Natural killer cell (primary cell): ENCODE measurements around the gene ACSS2. TPM values are rescaled to one million over a fixed set of nuclear protein-coding genes. Genes with fewer than 3 reads are reported as not detected.

Experiments
- ATAC-seq, 3 donors: fragments of 150-1000 bp in 2 of 3; fragments of 200-7000 bp in 1 of 3; cut with Tn5 transposase; 1 replicate in 1 of 3; 2 replicates in 2 of 3; pipeline ENCODE4 v1.10.0; 2021; ENCODE audit warnings: mild to moderate bottlenecking in 2 of 3, moderate library complexity in 2 of 3
- DNase-seq, 2 donors: peaks; one replicate each; pipeline versions ENCODE4 v3.0.0 to v3.0.0-alpha.2; 2013 to 2021; ENCODE audit warnings: mixed read lengths in 1 of 2
- H3K27ac ChIP-seq: one replicate; pipeline ENCODE4 v1.5.1; 2013; ENCODE audit warnings: mild to moderate bottlenecking, low read length
- H3K27me3 ChIP-seq: one replicate; pipeline ENCODE4 v1.6.1; 2013; ENCODE audit warnings: low read length; ENCODE audit not compliant: control insufficient read depth, insufficient read depth
- H3K36me3 ChIP-seq: one replicate; pipeline ENCODE4 v1.6.1; 2013; ENCODE audit warnings: low read length; ENCODE audit not compliant: control insufficient read depth, insufficient read depth
- H3K4me1 ChIP-seq: one replicate; pipeline ENCODE4 v1.6.1; 2013; ENCODE audit warnings: low read length; ENCODE audit not compliant: control insufficient read depth, insufficient read depth
- H3K4me3 ChIP-seq: one replicate; pipeline ENCODE4 v1.5.1; 2013; ENCODE audit warnings: low read length
- H3K9me3 ChIP-seq: one replicate; pipeline ENCODE4 v1.6.1; 2013; ENCODE audit warnings: low read length; ENCODE audit not compliant: control insufficient read depth, insufficient read depth
- H3K27ac Mint-ChIP-seq, 2 donors: one replicate each; pipeline ENCODE4 v1.8.0; 2022; ENCODE audit warnings: mild to moderate bottlenecking in 2 of 2, mixed read lengths in 2 of 2, moderate library complexity in 1 of 2
- H3K27me3 Mint-ChIP-seq, 2 donors: one replicate each; pipeline ENCODE4 v1.8.0; 2022; ENCODE audit warnings: low read depth in 2 of 2, mixed read lengths in 2 of 2
- H3K36me3 Mint-ChIP-seq: one replicate; pipeline ENCODE4 v1.8.0; 2022; ENCODE audit warnings: mixed read lengths
- H3K4me1 Mint-ChIP-seq, 2 donors: one replicate each; pipeline ENCODE4 v1.8.0; 2022; ENCODE audit warnings: mixed read lengths in 2 of 2
- H3K4me3 Mint-ChIP-seq: one replicate; pipeline ENCODE4 v1.8.0; 2022; ENCODE audit warnings: mild to moderate bottlenecking, moderate library complexity, mixed read lengths
- H3K9me3 Mint-ChIP-seq, 2 donors: one replicate each; pipeline ENCODE4 v1.8.0; 2022; ENCODE audit warnings: mixed read lengths in 2 of 2
- CTCF ChIP-seq: fragments of 200-600 bp; IDR thresholded peaks from one replicate; pipeline ENCODE4 v1.8.0; 2022; ENCODE audit warnings: antibody characterized with exemption
- WGBS: methylation state at CpG from one replicate; pipeline ENCODE4 v1.1.7; 2013; ENCODE audit warnings: missing lambda C conversion rate; ENCODE audit not compliant: insufficient coverage; 5-methylcytosine and 5-hydroxymethylcytosine counted together
- intact Hi-C: fragments of 100-400 bp; cut with micrococcal nuclease; formaldehyde crosslinking; loops from one replicate; pipeline ENCODE4 v1.14.2; 2022
- total RNA-seq, 4 donors: library from RNA; stranded (reverse); fragments of 120-200 nt in 1 of 4; gene quantifications; one replicate each; pipeline versions ENCODE4 v1.2.3 to v1.2.4, GENCODE V29; 2013 to 2022

ACSS2 gene
- total RNA-seq, 3 donors from 2014 or later (not counting 1 experiment from before 2014, with no cell fraction given): 2.4 to 11.4 (median 7.5) TPM

- Mint-ChIP-seq H3K36me3 (no peaks in the 10 kb centered on the region), H3K27ac (no peak overlapping the region), H3K4me3 (no peak overlapping the region), H3K4me1 (peaks cover 8 to 12% of the 10 kb centered on the region in 2 donors), H3K27me3 (no peaks in the 10 kb centered on the region), H3K9me3 (no peaks in the 10 kb centered on the region)
- ATAC-seq: no peak
- H3K4me3 ChIP-seq: no peak overlapping the region
- H3K4me1 ChIP-seq: no peaks in the 10 kb centered on the region
- no peaks in the 10 kb centered on the region for H3K27me3 ChIP-seq
- WGBS: 81% methylated on average over 3 of the region's 4 CpGs
- DNase-seq: no peak
- H3K36me3 ChIP-seq: no peaks in the 10 kb centered on the region
- no peak for TF ChIP-seq CTCF
- intact Hi-C loops: no loop called here
- H3K9me3 ChIP-seq: no peaks in the 10 kb centered on the region
- H3K27ac ChIP-seq: no peak overlapping the region
These were observed 39.5 kb downstream of the ACSS2 start for GRCh38 chr20:34915749-34916455.

- no peaks in the 10 kb centered on the region for H3K36me3 Mint-ChIP-seq
- peaks cover 8 to 12% of the 10 kb centered on the region in 2 donors for H3K4me1 Mint-ChIP-seq
- H3K9me3 Mint-ChIP-seq: no peaks in the 10 kb centered on the region
- no peak for DNase-seq
- no peak for TF ChIP-seq CTCF
- H3K27ac Mint-ChIP-seq: no peak overlapping the region
- 100% methylated on average over 2 of the region's 2 CpGs for WGBS
- H3K27me3 ChIP-seq: no peaks in the 10 kb centered on the region
- H3K4me1 ChIP-seq: no peaks in the 10 kb centered on the region
- no peaks in the 10 kb centered on the region for H3K9me3 ChIP-seq
- H3K4me3 Mint-ChIP-seq: no peak overlapping the region
- ATAC-seq: no peak
- H3K4me3 ChIP-seq: no peak overlapping the region
- H3K27me3 Mint-ChIP-seq: no peaks in the 10 kb centered on the region
- no peaks in the 10 kb centered on the region for H3K36me3 ChIP-seq
- intact Hi-C loops: no loop called here
- no peak overlapping the region for H3K27ac ChIP-seq
These were observed 40.5 kb downstream of the ACSS2 start for GRCh38 chr20:34916774-34917354.

- no peak overlapping the region for H3K27ac Mint-ChIP-seq
- no peaks in the 10 kb centered on the region for H3K9me3 Mint-ChIP-seq
These were observed 43.6 kb downstream of the ACSS2 start for GRCh38 chr20:34920055-34920454.

More at GRCh38 chr20:34920055-34920454, 43.6 kb downstream of the ACSS2 start:
- Histone ChIP-seq H3K4me1 (no peaks in the 10 kb centered on the region), H3K36me3 (peaks cover 2% of the 10 kb centered on the region), H3K4me3 (no peak overlapping the region), H3K9me3 (no peaks in the 10 kb centered on the region), H3K27me3 (no peaks in the 10 kb centered on the region), H3K27ac (no peak overlapping the region)
- H3K4me1 Mint-ChIP-seq: peaks cover 8 to 12% of the 10 kb centered on the region in 2 donors
- no peak overlapping the region for H3K4me3 Mint-ChIP-seq
- no peaks in the 10 kb centered on the region for H3K27me3 Mint-ChIP-seq
- ATAC-seq (no peak), DNase-seq (no peak)
- no peaks in the 10 kb centered on the region for H3K36me3 Mint-ChIP-seq
- TF ChIP-seq CTCF: no peak
- intact Hi-C loops: no loop called here
